OCI-LY1 (cell line): ENCODE results near the gene MOV10.

ENCODE experiments used
- H2AFZ ChIP-seq: fragments of 200-600 bp; sonication (generic), shearing (Covaris generic); 2 replicates; pipeline ENCODE4 v1.6.0; 2014; ENCODE audit warnings: antibody characterized with exemption, mild to moderate bottlenecking, low read length
- H3F3A ChIP-seq: fragments of 200-600 bp; sonication (generic), shearing (Covaris generic); 2 replicates; pipeline ENCODE4 v1.6.0; 2014; ENCODE audit warnings: mild to moderate bottlenecking, antibody characterized with exemption, low read length, moderate library complexity; ENCODE audit not compliant: insufficient read depth
- H3K27ac ChIP-seq: fragments of 200-600 bp; sonication (generic); 2 replicates; pipeline ENCODE4 v1.5.1; 2014; ENCODE audit warnings: low read length, mixed run types, mild to moderate bottlenecking, low read depth; ENCODE audit not compliant: poor library complexity, severe bottlenecking
- H3K27me3 ChIP-seq: fragments of 200-600 bp; sonication (generic); 2 replicates; pipeline ENCODE4 v1.6.0; 2014; ENCODE audit warnings: antibody characterized with exemption, mild to moderate bottlenecking, low read length, moderate library complexity; ENCODE audit not compliant: insufficient read depth
- H3K36me3 ChIP-seq: fragments of 200-600 bp; sonication (generic); 2 replicates; pipeline ENCODE4 v1.6.1; 2014; ENCODE audit warnings: mild to moderate bottlenecking, antibody characterized with exemption, low read length, moderate library complexity, mixed read lengths; ENCODE audit not compliant: insufficient read depth
- H3K4me1 ChIP-seq: fragments of 200-600 bp; sonication (generic); 2 replicates; pipeline ENCODE4 v1.5.1; 2014; ENCODE audit warnings: mild to moderate bottlenecking, low read length, moderate library complexity; ENCODE audit not compliant: insufficient read depth, severe bottlenecking
- H3K4me2 ChIP-seq: fragments of 200-600 bp; sonication (generic), shearing (Covaris generic); 2 replicates; pipeline ENCODE4 v1.6.1; 2014; ENCODE audit warnings: low read length
- H3K4me3 ChIP-seq: fragments of 200-600 bp; sonication (generic); 2 replicates; pipeline ENCODE4 v1.5.1; 2014; ENCODE audit warnings: low read length, low read depth, mild to moderate bottlenecking, mixed read lengths; ENCODE audit not compliant: poor library complexity, severe bottlenecking
- H3K79me2 ChIP-seq: fragments of 200-600 bp; shearing (Covaris generic); 2 replicates; pipeline ENCODE4 v1.6.1; 2016; ENCODE audit warnings: mixed run types, low read length, mixed read lengths; ENCODE audit not compliant: insufficient read depth
- H3K9ac ChIP-seq: fragments of 200-600 bp; sonication (generic), shearing (Covaris generic); 2 replicates; pipeline ENCODE4 v1.6.1; 2014; ENCODE audit warnings: mild to moderate bottlenecking, low read length, mixed read lengths
- H3K9me2 ChIP-seq: fragments of 200-600 bp; sonication (generic), shearing (Covaris generic); 2 replicates; pipeline ENCODE4 v1.6.1; 2014; ENCODE audit warnings: low read depth, mild to moderate bottlenecking, low read length, mixed read lengths
- H3K9me3 ChIP-seq: fragments of 200-600 bp; shearing (Covaris generic); 2 replicates; pipeline ENCODE4 v1.6.1; 2014; ENCODE audit warnings: low read length, mixed read lengths
- H4K20me1 ChIP-seq: fragments of 200-600 bp; sonication (generic), shearing (Covaris generic); 2 replicates; pipeline ENCODE4 v1.6.0; 2016; ENCODE audit warnings: mild to moderate bottlenecking, low read length; ENCODE audit not compliant: insufficient read depth
- CTCF ChIP-seq: fragments of 200-600 bp; sonication (generic), shearing (Covaris generic); IDR thresholded peaks from 2 replicates; pipeline ENCODE4 v1.5.1; 2017; ENCODE audit warnings: mild to moderate bottlenecking, antibody characterized with exemption, low read length, moderate library complexity, mixed read lengths
- EZH2 ChIP-seq: fragments of 200-600 bp; sonication (generic), shearing (Covaris generic); IDR thresholded peaks from 2 replicates; pipeline ENCODE4 v1.8.0; 2017; ENCODE audit warnings: borderline replicate concordance, mixed run types, mild to moderate bottlenecking, antibody characterized with exemption, low read length, moderate library complexity, mixed read lengths

MOV10 gene

DNA sequence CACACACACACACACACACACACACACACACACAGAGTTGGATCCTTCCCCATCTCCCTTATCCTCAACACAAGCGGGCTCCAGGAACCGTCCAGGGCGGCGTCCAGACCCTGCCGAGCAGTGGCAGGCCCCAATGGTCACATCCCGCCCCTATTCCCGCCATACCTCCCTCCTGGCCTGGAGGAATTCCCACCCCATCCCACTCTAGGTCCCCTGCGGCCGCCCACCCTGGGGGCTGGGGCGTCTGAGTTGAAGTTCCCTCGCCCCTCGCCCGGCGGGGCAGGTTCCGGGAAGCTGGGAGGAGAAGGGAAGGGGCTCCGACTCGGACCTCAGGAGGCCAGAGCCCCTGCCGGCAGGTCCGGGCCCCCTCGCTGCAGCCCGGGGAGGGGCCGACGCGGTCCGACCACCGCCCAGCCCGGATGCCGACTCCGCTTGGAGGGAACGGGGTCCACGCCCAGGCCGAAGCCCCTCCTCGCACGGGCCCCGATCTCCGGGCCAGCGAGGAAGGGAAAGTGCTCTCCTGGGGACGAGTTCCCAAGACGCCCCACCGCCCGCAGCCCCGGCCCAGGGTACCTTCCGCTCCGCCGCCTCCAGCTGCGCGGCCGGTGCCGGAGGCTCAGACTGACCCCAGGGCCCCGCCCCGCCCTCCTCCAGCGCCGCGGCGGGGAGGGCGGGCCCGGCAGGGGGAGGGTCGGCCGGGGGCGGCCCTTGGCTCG, 32.2 kb downstream of the MOV10 start, which contains the start of gene RHOC:
RHOC (minus strand) TSS at position 623 of the 716 bp plus-strand sequence. CDS start 3,328 bp downstream, outside the sequence.
- Histone ChIP-seq H2AFZ (no peak within 1 kb of the TSS), H3K27me3 (no peaks in the 10 kb centered on the region; the same call in 1 of the 2 replicates), H3K4me2 (peak within 1 kb of the TSS; percentile 88), H3K36me3 (no peaks in the 10 kb centered on the region), H3K4me3 (peak within 1 kb of the TSS; percentile 70), H3K9ac (peak within 1 kb of the TSS; percentile 63; the same call in 1 of the 2 replicates), H3K4me1 (peaks cover 28% of the 10 kb centered on the region), H4K20me1 (no peaks in the 10 kb centered on the region), H3K79me2 (no peaks in the 10 kb centered on the region), H3K9me3 (no peaks in the 10 kb centered on the region), H3K9me2 (no peaks in the 10 kb centered on the region), H3F3A (peaks cover 6% of the 10 kb centered on the region; the same call in 1 of the 2 replicates), H3K27ac (no peak within 1 kb of the TSS)
- TF ChIP-seq CTCF (no peak), EZH2 (no peak)

DNA sequence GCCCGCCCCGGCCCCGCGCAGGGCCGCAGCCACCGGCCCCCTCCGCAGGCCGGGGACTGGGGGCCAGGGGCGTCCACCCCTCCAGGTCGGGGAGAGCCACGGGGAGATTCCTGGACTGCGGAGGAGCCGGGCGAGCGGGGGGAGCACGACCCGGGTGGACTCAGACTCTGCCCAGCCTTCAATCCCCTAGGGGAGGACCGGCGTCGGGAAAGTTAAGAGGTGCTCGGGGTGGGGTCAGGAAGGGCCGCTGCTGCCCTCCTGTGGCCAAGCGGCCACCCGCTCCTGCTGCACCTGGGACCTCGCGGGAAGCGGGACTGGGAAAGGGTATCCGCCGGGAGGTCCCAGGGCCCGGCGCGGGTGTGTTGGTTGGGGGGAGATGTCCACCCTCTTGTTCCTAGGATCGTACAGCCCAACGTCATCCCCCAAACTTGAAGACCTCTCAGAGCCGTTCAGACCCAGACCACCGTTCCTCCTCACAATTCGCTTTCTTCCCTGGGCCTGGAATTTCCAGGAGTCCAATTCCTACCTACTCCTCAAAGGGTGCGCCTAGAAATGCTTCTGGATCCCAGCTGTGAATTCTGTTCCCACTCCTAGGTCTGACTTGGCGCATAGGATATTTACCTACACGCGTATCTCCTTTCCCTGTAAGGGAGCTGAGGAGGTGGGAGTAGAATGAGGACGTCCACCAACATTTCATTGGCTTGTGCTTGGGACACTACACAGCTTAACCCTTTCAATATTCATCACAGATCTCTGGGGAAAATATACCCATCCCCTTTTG, 33.0 kb downstream of the MOV10 start:
- no peaks in the 10 kb centered on the region for H4K20me1 ChIP-seq
- H3K27ac ChIP-seq, result no peak overlapping the region
- H2AFZ ChIP-seq, result no peak overlapping the region
- H3K36me3 ChIP-seq, result no peaks in the 10 kb centered on the region
- H3K9me3 ChIP-seq, result no peaks in the 10 kb centered on the region
- H3K4me1 ChIP-seq, result peaks cover 29% of the 10 kb centered on the region
- peak overlapping the region; percentile 54; the same call in 1 of the 2 replicates for H3K9ac ChIP-seq
- TF ChIP-seq EZH2 (no peak), CTCF (peak; percentile 81)
- peaks cover 6% of the 10 kb centered on the region; the same call in 1 of the 2 replicates for H3F3A ChIP-seq
- no peaks in the 10 kb centered on the region for H3K79me2 ChIP-seq
- peak overlapping the region; percentile 88 for H3K4me2 ChIP-seq
- no peaks in the 10 kb centered on the region; the same call in 1 of the 2 replicates for H3K27me3 ChIP-seq
- H3K4me3 ChIP-seq, result peak overlapping the region; percentile 70
- H3K9me2 ChIP-seq, result no peaks in the 10 kb centered on the region

DNA sequence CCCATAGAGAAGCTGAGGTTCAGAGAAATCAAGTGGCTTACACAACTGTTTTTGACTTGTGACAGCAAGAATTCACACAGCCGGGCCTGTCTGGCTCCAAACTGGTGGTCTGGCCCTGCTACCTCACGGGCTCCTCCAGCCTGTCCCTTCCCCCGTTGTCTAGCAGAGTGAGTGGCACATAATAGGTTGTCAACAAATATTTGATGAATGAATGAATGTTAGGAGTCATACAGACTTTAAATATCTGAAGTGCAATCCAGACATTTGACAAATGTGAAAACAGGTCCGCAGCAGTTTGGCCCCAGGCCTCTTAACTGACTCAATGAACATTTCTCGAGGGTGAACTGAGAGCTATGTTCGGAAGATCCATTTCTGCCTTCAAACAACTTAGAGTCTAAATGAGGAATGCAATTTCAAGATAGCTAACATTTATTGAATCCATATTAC, 33.6 kb downstream of the MOV10 start:
- TF ChIP-seq EZH2 (no peak), CTCF (no peak)
- peaks cover 6% of the 10 kb centered on the region; the same call in 1 of the 2 replicates for H3F3A ChIP-seq
- no peaks in the 10 kb centered on the region for H3K36me3 ChIP-seq
- no peak overlapping the region for H3K4me2 ChIP-seq
- no peak overlapping the region for H2AFZ ChIP-seq
- H3K9me3 ChIP-seq, result no peaks in the 10 kb centered on the region
- no peaks in the 10 kb centered on the region for H3K79me2 ChIP-seq
- no peak overlapping the region for H3K4me3 ChIP-seq
- H3K9me2 ChIP-seq, result no peaks in the 10 kb centered on the region
- peaks cover 29% of the 10 kb centered on the region for H3K4me1 ChIP-seq
- H3K27me3 ChIP-seq, result no peaks in the 10 kb centered on the region; the same call in 1 of the 2 replicates
- no peak overlapping the region for H3K27ac ChIP-seq
- no peaks in the 10 kb centered on the region for H4K20me1 ChIP-seq
- H3K9ac ChIP-seq, result no peak overlapping the region
